ENCODE measurements around the gene CHP1.
"Not testable (repeated sequence)": the region's sequence is repeated elsewhere in the genome, so short reads cannot be mapped to it uniquely, and the experiment has no call there.

CHP1 gene

DNA sequence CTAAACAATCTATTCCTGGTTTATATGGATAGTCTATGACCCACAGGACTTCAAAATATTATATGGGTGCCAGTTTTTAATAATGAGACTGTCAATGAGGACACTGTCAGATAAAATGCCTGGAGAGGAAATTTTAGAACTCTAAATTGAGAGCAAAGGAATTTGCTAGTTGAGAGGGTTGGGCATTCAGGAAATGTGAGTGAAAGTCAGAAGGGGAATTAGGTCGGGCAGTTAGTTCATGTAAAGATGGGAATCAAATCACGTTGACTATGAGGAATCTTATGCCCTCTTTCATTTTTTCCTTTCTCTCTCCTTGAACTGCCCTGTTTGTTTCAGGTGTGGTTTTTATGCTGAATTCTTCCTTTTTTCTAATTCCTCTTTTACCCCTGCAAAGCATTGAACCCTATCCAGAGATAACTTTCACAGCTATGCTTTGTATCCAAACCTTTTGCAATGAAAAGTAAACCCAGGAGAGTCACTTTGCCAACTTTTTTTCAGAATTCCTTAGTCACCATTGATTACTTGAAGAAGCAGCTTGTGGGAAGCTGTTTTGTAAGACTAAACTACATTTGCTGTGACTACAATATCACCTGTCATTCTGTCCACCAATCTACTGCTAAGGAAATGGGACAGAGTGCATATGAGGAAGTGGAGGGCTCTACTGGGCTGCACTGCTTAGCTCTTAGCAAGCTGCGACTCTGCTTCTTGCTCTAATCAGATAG, 27.8 kb downstream of the CHP1 start:
- DNase-seq: no peak

- DNase-seq: no peak
These were observed 28.6 kb downstream of the CHP1 start for GRCh38 chr15:41259546-41260189.

DNA sequence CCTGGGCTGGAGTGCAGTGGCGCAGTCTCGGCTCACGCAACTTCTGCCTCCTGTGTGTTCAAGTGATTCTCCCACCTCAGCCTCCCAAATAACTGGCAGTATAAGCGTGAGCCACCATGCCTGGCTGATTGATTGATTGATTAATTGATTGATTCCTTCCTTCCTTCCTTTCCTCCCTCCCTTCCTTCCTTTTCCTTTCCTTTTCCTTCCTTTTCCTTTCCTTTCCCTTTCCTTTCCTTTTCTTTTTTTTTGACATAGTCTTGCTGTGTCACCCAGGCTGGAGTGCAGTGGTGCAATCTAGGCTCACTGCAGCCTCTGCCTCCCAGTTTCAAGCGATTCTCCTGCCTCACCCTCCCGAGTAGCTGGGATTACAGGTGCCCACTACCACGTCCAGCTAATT, 29.9 kb downstream of the CHP1 start:
- not testable (repeated sequence) for DNase-seq

DNA sequence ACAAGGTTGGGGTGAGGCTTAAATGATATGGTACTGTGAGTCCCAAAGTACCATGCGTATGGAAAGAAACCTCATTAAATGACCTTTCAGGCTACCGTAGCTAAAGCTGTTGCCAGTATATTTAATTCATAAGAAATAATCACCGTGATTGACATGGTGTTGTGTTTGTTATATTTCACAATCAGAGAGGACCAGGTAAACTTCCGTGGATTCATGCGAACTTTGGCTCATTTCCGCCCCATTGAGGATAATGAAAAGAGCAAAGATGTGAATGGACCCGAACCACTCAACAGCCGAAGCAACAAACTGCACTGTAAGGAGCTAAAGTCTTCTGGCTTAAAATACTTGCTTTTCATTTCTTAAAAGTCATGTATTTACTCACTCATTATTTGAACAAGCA, 31.5 kb downstream of the CHP1 start:
- DNase-seq: no peak

DNA sequence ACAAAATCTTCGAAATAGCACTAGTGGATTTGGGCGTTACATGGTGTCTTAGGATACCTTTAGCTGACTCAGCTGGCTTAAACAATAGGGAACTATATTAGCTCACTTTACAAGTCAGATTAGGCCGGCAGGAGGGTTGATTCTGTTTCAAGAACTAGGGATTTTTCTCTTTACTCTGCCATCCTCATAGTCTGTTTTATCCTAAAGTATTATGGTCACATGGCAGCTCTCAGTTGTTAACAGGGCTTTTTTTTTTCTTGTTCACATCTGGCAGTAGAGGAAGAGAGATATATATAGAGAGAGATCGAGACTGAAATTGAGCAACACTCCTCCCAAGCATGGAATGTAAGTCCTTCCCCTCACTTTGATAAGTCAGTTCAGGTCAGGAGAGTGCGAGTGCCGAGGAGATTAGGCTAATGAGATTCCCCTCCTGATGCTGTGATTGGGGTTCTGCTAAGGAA, 32.9 kb downstream of the CHP1 start:
- DNase-seq: no peak

DNA sequence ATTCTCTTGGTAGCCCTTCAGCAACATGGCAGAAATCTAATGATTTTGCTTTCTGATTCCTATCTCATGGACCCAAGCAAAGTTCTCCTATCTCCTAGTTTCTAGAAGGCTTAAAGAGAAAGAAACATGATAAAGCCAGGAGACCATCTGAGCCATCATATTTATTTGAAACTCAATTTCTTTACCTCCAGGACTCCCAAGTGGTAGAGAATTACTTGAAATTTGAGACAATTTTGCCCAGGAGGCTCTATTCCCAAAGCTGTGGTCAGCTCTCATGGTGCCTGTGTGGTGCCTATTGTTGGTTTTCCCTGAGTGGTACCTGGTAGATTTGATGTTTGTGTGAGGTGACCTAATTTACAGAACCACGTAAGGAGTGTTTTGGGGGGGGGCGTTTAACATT, 38.8 kb downstream of the CHP1 start:
- DNase-seq: no peak

DNA sequence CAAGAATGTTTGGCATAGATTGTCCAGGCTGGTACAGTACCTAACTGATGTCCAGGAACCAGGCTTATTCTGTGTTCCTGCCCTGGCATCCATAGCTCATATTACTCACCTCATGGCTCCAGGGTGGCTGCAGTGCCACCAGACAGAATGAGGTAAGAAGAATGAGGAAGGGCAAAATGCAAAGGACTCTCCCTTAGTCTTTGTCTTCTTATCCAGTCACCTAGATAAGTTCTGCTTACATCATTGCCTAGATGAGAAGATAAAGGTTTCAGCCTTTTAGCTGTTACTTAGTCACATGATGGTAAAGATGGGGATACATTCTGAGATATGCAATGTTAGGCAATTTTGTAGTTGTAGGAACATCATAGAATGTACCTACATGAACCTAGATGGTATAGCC, 45.8 kb downstream of the CHP1 start:
- DNase-seq: no peak

- DNase-seq: no peak
These were observed 47.3 kb downstream of the CHP1 start for GRCh38 chr15:41278319-41278718.

DNA sequence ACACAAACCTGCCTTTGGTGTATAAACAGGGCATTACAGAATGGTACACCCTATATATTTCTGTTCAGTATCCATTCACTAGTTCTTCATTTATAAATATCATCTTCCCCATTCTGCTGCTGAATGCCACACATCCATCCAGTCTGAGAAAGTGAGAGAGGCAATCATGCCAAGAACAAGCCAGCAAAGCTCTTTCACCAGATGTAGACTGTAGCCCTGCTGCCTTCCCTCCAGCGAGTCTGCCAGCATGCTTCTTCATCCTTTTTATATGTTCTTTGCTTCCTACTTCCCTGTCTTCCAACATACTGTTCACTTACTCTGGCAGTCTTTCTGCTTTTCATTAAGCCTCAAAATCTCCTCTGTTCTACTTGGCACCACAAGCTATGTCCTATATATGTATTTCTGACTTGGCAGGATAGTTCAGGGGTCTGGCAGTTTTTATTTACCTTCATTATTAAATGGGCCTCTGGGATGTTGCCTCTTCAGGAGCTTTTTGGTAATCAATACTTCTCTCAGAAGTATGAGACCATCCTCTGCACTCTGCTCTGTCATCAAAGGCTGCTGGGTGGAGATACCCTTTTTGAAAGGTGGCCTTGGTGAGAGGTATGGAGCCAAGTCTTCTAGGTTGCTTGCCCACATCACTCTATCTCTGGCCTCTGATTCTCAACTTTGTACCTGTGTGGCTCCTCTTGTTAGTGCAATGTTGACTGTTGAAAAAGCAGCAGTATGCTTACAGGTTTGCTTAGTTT, 48.6 kb downstream of the CHP1 start:
- no peak for DNase-seq

DNA sequence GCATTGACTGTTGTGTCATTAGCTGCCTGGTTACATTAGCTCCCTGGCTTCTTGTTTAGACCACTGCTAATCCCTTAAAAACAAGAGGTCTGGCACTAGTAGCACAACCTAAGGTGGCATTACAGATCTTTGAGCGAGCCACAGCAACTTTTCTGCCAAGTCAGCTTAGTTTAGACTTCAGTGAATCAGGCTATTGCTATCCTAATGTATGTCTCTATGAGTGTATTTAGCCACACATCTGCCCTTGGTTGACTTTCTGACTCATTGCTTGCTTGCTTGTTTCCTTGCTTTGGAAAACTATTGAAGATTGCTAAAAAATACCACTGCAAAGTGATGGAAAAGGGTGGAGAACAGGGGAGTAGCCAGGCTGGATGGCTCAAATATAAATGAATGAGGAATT, 50.2 kb downstream of the CHP1 start:
- no peak for DNase-seq

DNA sequence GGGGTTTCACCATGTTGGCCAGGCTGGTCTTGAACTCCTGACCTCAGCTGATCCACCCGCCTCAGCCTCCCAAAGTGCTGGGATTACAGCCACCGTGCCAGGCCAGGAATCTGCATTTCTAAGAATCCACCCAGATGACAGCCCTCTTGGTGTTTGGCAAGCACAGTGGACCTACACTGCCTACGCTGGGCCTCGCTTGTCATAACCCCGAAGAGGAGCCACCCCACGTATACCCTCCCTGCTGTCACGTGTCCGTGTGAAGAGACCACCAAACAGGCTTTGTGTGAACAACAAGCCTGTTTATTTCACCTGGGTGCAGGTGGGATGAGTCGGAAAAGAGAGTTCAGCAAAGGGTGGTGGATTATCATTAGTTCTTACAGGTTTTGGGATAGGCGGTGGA, 51.4 kb downstream of the CHP1 start:
- not testable (repeated sequence) for DNase-seq

GRCh38 chr15:41282980-41283652, 52.0 kb downstream of the CHP1 start:
- DNase-seq: not testable (repeated sequence)

DNA sequence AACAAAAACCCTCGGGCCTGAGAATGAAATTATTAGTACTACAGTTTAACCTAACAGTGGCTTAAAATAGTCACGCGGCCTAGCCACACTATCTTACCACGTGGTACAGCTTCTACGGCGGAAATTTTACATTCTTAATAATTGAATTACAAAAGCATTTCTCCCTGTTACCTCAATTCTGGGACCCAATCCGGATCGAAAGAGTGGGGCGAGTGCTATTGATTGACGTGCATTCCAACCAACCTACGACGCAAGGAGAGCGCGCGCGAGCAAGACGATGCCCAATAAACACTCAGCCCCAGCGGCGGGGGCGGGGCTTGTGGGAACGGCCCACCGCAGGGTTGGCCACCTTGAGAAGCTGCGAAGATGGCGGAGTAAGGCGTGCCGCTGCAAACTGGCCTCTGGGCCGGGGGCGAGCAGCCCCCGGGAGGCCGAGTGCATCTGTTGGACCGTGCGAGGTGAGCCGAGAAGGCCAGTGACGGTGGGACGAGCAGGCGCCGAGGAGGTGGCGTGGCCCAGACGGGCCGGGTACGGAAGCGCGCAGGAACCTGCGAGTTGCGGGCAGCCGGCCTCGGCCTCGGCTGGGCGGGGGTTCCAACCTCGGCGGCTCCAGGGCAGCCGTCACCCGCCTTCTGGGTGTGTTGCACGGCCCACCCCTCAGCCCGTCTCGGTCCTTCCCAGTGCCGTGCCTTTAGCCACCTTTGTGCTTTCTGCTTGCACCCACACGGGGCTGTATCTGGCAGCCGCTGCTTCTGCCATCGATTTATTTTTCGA, 52.8 kb downstream of the CHP1 start:
- DNase-seq: peak; percentile 98

DNA sequence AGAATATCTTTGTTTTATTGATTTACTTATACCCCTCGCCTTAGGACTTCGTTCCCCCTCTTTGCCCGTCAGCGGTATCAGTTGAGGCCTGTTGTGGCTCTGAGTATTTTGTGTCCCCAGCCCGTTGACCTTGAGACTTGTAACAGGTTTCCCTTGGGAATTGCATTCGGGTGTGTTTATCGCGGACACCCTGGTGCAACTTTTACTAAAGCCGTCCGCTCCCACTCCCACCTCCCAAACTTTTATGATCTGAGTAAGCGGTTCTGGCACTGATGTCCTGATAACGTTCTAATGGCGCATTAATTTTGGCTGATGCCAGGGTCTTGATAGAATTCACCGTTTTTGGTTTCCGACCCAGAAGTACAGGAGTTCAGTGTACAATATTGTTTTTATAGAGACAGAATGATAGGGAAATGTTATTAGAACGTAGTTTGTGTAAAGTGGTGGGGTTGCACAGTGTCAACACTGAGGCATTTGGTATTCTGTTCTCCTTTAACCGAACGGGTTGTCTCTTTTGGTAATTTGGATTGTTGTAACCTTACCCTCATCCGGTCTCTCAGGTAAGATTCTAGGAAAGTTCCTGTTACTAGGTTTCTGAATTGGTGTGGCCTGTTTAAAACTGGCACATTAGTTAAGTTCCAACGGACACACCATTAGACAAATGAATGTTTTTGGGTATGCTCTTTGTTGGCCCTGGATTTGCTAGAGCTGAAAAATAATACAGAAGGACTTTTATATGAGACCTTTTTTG, 53.5 kb downstream of the CHP1 start:
- DNase-seq: no peak

DNA sequence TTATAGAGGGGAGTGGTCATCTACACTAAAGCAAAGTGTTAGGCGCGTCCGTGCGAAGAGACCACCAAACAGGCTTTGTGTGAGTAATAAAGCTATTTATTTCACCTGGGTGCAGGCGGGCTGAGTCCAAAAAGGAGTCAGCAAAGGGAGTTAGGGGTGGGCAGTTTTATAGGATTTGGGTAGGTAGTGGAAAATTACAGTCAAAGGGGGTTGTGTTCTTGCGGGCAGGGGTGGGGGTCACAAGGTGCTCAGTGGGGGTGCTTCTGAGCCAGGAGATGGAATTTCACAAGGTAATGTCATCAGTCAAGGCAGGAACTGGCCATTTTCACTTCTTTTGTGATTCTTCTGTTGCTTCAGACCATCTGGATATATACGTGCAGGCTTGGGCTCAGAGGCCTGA, 54.2 kb downstream of the CHP1 start:
- DNase-seq: no peak

- DNase-seq: no peak
These were observed 55.7 kb downstream of the CHP1 start for GRCh38 chr15:41286665-41287333.

DNA sequence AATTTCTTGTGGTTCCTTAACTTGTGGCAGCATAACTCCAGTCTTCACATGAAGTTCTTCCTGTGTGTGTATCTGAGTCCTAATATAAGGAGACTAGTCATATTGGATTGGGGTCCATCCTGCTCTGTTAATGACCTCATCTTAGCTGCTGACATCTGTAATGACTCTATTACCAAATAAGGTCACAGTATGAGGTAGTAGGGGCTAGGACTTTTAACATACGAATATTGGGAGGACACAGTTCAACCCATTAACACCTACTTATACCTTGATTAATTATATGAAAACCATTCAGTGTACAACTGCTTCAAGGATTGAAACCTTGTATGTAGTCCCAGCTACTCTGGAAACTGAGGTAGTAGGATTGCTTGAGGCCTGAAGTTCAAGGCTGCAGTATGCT, 57.4 kb downstream of the CHP1 start:
- DNase-seq: no peak

DNA sequence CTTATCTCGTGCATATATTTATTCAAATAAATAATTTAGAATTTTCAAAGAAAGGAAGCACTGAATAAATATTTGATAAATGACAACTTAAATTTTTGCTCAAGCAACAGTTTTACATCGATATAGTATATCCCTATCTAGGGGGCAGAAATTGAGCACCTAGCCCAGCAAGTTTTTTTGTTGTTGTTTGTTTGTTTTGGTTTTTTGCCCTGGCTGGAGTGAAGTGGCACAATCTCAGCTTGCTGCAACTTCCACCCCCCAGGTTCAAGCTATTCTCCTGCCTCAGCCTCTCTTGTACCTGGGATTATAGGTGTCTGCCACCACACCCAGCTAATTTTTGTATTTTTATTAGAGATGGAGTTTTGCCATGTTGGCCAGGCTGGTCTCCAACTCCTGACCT, 58.9 kb downstream of the CHP1 start:
- no peak for DNase-seq

DNA sequence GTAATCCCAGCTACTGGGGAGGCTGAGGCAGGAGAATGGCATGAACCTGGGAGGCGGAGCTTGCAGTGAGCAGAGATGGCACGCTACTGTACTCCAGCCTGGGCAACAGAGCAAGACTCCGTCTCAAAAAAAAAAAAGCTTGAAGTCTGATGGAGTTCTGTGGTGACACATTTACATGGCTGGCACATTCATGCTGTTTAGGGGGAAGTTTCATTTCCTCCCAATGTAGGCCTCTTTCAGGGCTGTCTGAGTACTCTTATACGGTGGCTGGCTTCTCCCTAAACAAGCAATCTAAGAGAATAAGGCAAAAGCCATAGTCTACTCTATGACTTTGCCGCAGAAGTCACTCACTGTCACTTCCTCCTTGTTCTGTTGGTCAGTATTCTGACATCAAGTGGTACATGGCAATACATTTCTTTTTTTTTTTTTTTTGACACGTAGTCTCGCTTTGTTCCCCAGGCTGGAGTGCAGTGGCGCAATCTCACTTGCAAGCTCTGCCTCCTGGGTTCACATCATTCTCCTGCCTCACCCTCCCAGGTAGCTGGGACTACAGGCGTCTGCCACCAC, 60.1 kb downstream of the CHP1 start:
- no peak for DNase-seq

- DNase-seq: no peak
These were observed 61.5 kb downstream of the CHP1 start for GRCh38 chr15:41292521-41292920.

GRCh38 chr15:41301139-41301538, 70.1 kb downstream of the CHP1 start:
- not testable (repeated sequence) for DNase-seq
